GM12878 (cell line): ENCODE results near the gene RAPGEF1. TPM values are rescaled to one million over a fixed set of nuclear protein-coding genes. Genes with fewer than 3 reads are reported as not detected.
A peak's percentile ranks its signal among the peaks of the same experiment; 100 is the strongest.

Source experiments
- ATAC-seq: fragments of 200-7000 bp; cut with Tn5 transposase; 3 replicates; pipeline ENCODE4 v1.9.1; 2020; ENCODE audit warnings: mild to moderate bottlenecking, moderate library complexity
- BruUV-seq: library from RNA; stranded (reverse); fragments of 400-500 nt; replicated peaks from 2 replicates; lab custom pipeline; 2021; lab: Mats Ljungman, UMichigan
- CTCF ChIA-PET: fragments of 300-600 bp; sonication (Branson Sonifier 250); formaldehyde crosslinking; extraction: SDS; loops from one replicate; lab custom pipeline; 2021; ENCODE audit warnings: inconsistent platforms; lab: Yijun Ruan, JAX
- POLR2A ChIA-PET: fragments of 350-600 bp; formaldehyde crosslinking; extraction: SDS; loops from one replicate; lab custom pipeline; 2021; ENCODE audit warnings: inconsistent platforms; lab: Charles Lee
- RAD21 ChIA-PET: fragments of 300-600 bp; sonication (Branson Sonifier 250); formaldehyde crosslinking; loops from one replicate; lab custom pipeline; 2023; ENCODE audit warnings: antibody characterized with exemption; ENCODE audit not compliant: unreplicated experiment; lab: Charles Lee
- SMC1A ChIA-PET: fragments of 300-600 bp; sonication (Branson Sonifier 250); formaldehyde crosslinking; loops from one replicate; lab custom pipeline; 2023; ENCODE audit not compliant: unreplicated experiment, uncharacterized antibody; lab: Charles Lee
- DNase-seq: peaks from one replicate; pipeline ENCODE4 v3.0.0-alpha.2; 2011; ENCODE audit warnings: low read depth, low spot score
- FAIRE-seq: peaks from 3 replicates; lab custom pipeline; 2011; peaks lifted over from hg19 to GRCh38; lab: Jason Lieb, UNC
- H2AFZ ChIP-seq: 2 replicates; pipeline ENCODE4 v1.6.0; 2011; ENCODE audit warnings: low read depth, low read length, control low read depth; ENCODE audit not compliant: control insufficient read depth
- H3K27ac ChIP-seq: 2 replicates; pipeline ENCODE4 v1.5.1; 2011; ENCODE audit warnings: control low read depth; ENCODE audit not compliant: control insufficient read depth, insufficient read depth
- H3K27me3 ChIP-seq, 2 experiments: replicated peaks in 1 of 2; 2 replicates each; pipeline versions ENCODE4 v1.6.0 to v1.6.1; 2011; ENCODE audit warnings: low read length in 1 of 2; ENCODE audit not compliant: control insufficient read depth in 2 of 2, insufficient read depth in 2 of 2
- H3K36me3 ChIP-seq, 2 experiments: 2 replicates each; pipeline ENCODE4 v1.5.1; 2011; ENCODE audit warnings: low read length in 1 of 2; ENCODE audit not compliant: control insufficient read depth in 2 of 2, insufficient read depth in 2 of 2
- H3K4me1 ChIP-seq: 2 replicates; pipeline ENCODE4 v1.6.1; 2011; ENCODE audit warnings: mild to moderate bottlenecking, low read length, moderate library complexity, mixed read lengths; ENCODE audit not compliant: control insufficient read depth, insufficient read depth
- H3K4me2 ChIP-seq: 2 replicates; pipeline ENCODE4 v1.6.0; 2011; ENCODE audit warnings: control low read depth; ENCODE audit not compliant: control insufficient read depth, insufficient read depth
- H3K4me3 ChIP-seq: fragments of 200-600 bp; sonication (generic); 2 replicates; pipeline ENCODE4 v1.5.1; 2016
- H3K79me2 ChIP-seq: 2 replicates; pipeline ENCODE4 v1.6.0; 2011; ENCODE audit warnings: low read length; ENCODE audit not compliant: control insufficient read depth, insufficient read depth
- H3K9ac ChIP-seq: 2 replicates; pipeline ENCODE4 v1.8.0; 2011; ENCODE audit warnings: low read length, control low read depth, mixed read lengths; ENCODE audit not compliant: control insufficient read depth, insufficient read depth
- H3K9me3 ChIP-seq: replicated peaks from 3 replicates; pipeline ENCODE4 v1.5.1; 2011; ENCODE audit warnings: mild to moderate bottlenecking, low read length; ENCODE audit not compliant: control insufficient read depth, insufficient read depth
- H4K20me1 ChIP-seq: 2 replicates; pipeline ENCODE4 v1.6.0; 2011; ENCODE audit not compliant: control insufficient read depth, insufficient read depth
- BCL11A ChIP-seq: IDR thresholded peaks from 2 replicates; pipeline ENCODE4 v1.6.1; 2011; ENCODE audit warnings: low read depth, low read length
- CHD2 ChIP-seq: IDR thresholded peaks from 2 replicates; pipeline ENCODE4 v1.6.1; 2011; ENCODE audit warnings: low read depth, low read length, improper control_type of control experiment, borderline replicate concordance
- JUNB ChIP-seq: IDR thresholded peaks from 2 replicates; pipeline ENCODE4 v1.6.1; 2016; ENCODE audit warnings: antibody characterized with exemption, mild to moderate bottlenecking
- MEF2A ChIP-seq: IDR thresholded peaks from 2 replicates; pipeline ENCODE4 v1.6.1; 2011; ENCODE audit warnings: low read depth, mild to moderate bottlenecking, low read length, moderate library complexity; ENCODE audit not compliant: insufficient read depth
- REST ChIP-seq: IDR thresholded peaks from 2 replicates; pipeline ENCODE4 v1.6.1; 2012; ENCODE audit warnings: mild to moderate bottlenecking, low read depth, low read length
- RUNX3 ChIP-seq: IDR thresholded peaks from 2 replicates; pipeline ENCODE4 v1.6.1; 2012; ENCODE audit warnings: low read length, inconsistent platforms
- SP1 ChIP-seq: IDR thresholded peaks from one replicate; pipeline ENCODE4 v1.6.1; 2011; ENCODE audit warnings: low read depth, low read length
- WRNIP1 ChIP-seq: IDR thresholded peaks from 2 replicates; pipeline ENCODE4 v1.6.1; 2011; ENCODE audit warnings: low read depth, low read length, improper control_type of control experiment, borderline replicate concordance
- YY1 ChIP-seq: IDR thresholded peaks from 2 replicates; pipeline ENCODE4 v1.6.1; 2011; ENCODE audit warnings: low read depth, mild to moderate bottlenecking, low read length
- WGBS: methylation state at CpG from one replicate; pipeline ENCODE4 v1.1.6; 2016; ENCODE audit warnings: low lambda C conversion rate; ENCODE audit not compliant: insufficient replicate concordance, insufficient coverage; ENCODE audit errors: missing lambda C conversion rate; 5-methylcytosine and 5-hydroxymethylcytosine counted together
- in situ Hi-C: fragments of 300-500 bp; cut with MboI; formaldehyde crosslinking; loops from 9 replicates; pipeline ENCODE4 v1.14.3; 2018; ENCODE audit warnings: mixed read lengths
- intact Hi-C: fragments of 100-400 bp; cut with micrococcal nuclease; formaldehyde crosslinking; loops from one replicate; pipeline ENCODE4 v1.14.2; 2022; ENCODE audit not compliant: unreplicated experiment
- polyA plus RNA-seq, 11 experiments: library from polyadenylated mRNA; depleted of rRNA in 4 of 11; unstranded in 6 of 11; stranded (reverse) in 5 of 11; fragments of >200 nt; fragmentation: Nextera tagmentation in 4 of 11; fragmentation: Illumina TruSeq in 1 of 11; extraction: Ambion mirVana in 4 of 11; extraction: Trizol in 1 of 11; gene quantifications; 1 replicate in 1 of 11; 2 replicates in 10 of 11; pipeline versions ENCODE4 v1.2.1 to v1.2.3, GENCODE V29; 2011 to 2016; ENCODE audit warnings: inconsistent platforms in 2 of 11, missing spikeins in 2 of 11, low read depth in 1 of 11
- total RNA-seq, 4 experiments: library from RNA; depleted of rRNA in 3 of 4; stranded (reverse); fragments of >200 nt in 3 of 4; fragmentation: Illumina TruSeq in 1 of 4; extraction: Trizol in 1 of 4; gene quantifications; 2 replicates each; pipeline versions ENCODE4 v1.2.1 to v1.2.3, GENCODE V29; 2013 to 2021

RAPGEF1 gene
- total and polyA plus RNA-seq, 10 of the 15 experiments (the other 5 are each of a cell fraction or from before 2014, with no cell fraction given) = 0.42 to 113 (median 45.9) TPM

- in situ Hi-C loops (loop anchor here (5.0 to 25.0 kb wide), 2 partner anchors 152 to 647 kb away; partner anchors contain the start of gene RAPGEF1), intact Hi-C loops (loop anchor here (2.0 to 5.0 kb wide), 2 partner anchors 42 to 148 kb away; no protein-coding TSS in a partner anchor)
- DNase-seq (no peak), FAIRE-seq (no peak), ATAC-seq (no peak)
- H3K27me3 ChIP-seq = no peaks in the 10 kb centered on the region
- H3K36me3 ChIP-seq = peaks cover 25 to 45% of the 10 kb centered on the region in 2 experiments; a peak in 3 of 4 replicates
- 77% methylated on average over 13 of the region's 13 CpGs for WGBS
- H4K20me1 ChIP-seq = no peaks in the 10 kb centered on the region
- H3K4me3 ChIP-seq = no peak overlapping the region
- no peak overlapping the region for H3K9ac ChIP-seq
- RAD21 ChIA-PET = interaction anchor here (1.3 kb wide), 1 partner anchor 153 kb away, joined by 4 read pairs; no protein-coding TSS in a partner anchor
- no peaks in the 10 kb centered on the region for H3K9me3 ChIP-seq
- SMC1A ChIA-PET = interaction anchor here (1.4 to 3.0 kb wide), 4 partner anchors 29 to 152 kb away, joined by 3 to 22 read pairs (median 4); no protein-coding TSS in a partner anchor
- 0 out of 2 replicates have a peak, but pooled peaks cover 3% of the 10 kb centered on the region for H3K4me1 ChIP-seq
- TF ChIP-seq YY1 = no peak
- no peak for TF ChIP-seq BCL11A
- 0 out of 2 replicates have a peak, but pooled peaks have one; percentile 11 for TF ChIP-seq RUNX3
- H3K27ac ChIP-seq = no peak overlapping the region
- CTCF ChIA-PET = interaction anchor here (0.6 to 4.1 kb wide), 3 partner anchors 52 to 196 kb away, joined by 3 to 55 read pairs (median 6); partner anchors contain the start of gene RAPGEF1
- no TSS peak for BruUV-seq
- H3K4me2 ChIP-seq = no peak overlapping the region
- POLR2A ChIA-PET = no interaction called here
- no peak overlapping the region for H2AFZ ChIP-seq
- no peaks in the 10 kb centered on the region for H3K79me2 ChIP-seq
These were observed 149.4 kb downstream of the RAPGEF1 start for GRCh38 chr9:131590449-131590848.

GRCh38 chr9:131589993-131590392 lies 149.9 kb downstream of the RAPGEF1 start:
- ChIA-PET POLR2A (no interaction called here), CTCF (interaction anchor here (2.5 to 4.1 kb wide), 2 partner anchors 52 to 151 kb away, joined by 6 to 55 read pairs; partner anchors contain the start of gene RAPGEF1), RAD21 (interaction anchor here (1.3 kb wide), 1 partner anchor 153 kb away, joined by 4 read pairs; no protein-coding TSS in a partner anchor), SMC1A (interaction anchor here (3.0 kb wide), 1 partner anchor 152 kb away, joined by 22 read pairs; no protein-coding TSS in a partner anchor)
- Histone ChIP-seq H3K4me3 (no peak overlapping the region), H3K27ac (no peak overlapping the region), H3K36me3 (peaks cover 23 to 42% of the 10 kb centered on the region in 2 experiments; a peak in 3 of 4 replicates), H2AFZ (no peak overlapping the region), H3K4me1 (0 out of 2 replicates have a peak, but pooled peaks cover 5% of the 10 kb centered on the region), H3K79me2 (no peaks in the 10 kb centered on the region), H3K9ac (no peak overlapping the region), H4K20me1 (no peaks in the 10 kb centered on the region), H3K9me3 (no peaks in the 10 kb centered on the region), H3K4me2 (no peak overlapping the region), H3K27me3 (no peaks in the 10 kb centered on the region)
- intact Hi-C loops = loop anchor here (2.0 to 5.0 kb wide), 2 partner anchors 42 to 149 kb away; no protein-coding TSS in a partner anchor
- BruUV-seq = no TSS peak
- ATAC-seq = no peak
- DNase-seq = no peak
- no peak for FAIRE-seq
- 95% methylated on average over 14 of the region's 14 CpGs for WGBS
- in situ Hi-C loops = loop anchor here (5.0 to 25.0 kb wide), 2 partner anchors 152 to 647 kb away; partner anchors contain the start of gene RAPGEF1
- TF ChIP-seq MEF2A = no peak
- TF ChIP-seq WRNIP1 = no peak
- TF ChIP-seq REST = no peak
- TF ChIP-seq CHD2 = no peak
- TF ChIP-seq JUNB = no peak
- no peak for TF ChIP-seq SP1
